ENCODE measurements around the gene TSPAN4.

Gene TSPAN4

GRCh38 chr11:824942-825341, 17.7 kb upstream of the TSPAN4 start:
- no peak for DNase-seq

GRCh38 chr11:825366-826226, 17.1 kb upstream of the TSPAN4 start:
- DNase-seq = no peak

- no peak for DNase-seq
Measured at GRCh38 chr11:826227-826621, 16.4 kb upstream of the TSPAN4 start.

GRCh38 chr11:826836-827145, 15.9 kb upstream of the TSPAN4 start:
- DNase-seq = no peak

GRCh38 chr11:827146-827896, 15.3 kb upstream of the TSPAN4 start:
- DNase-seq = no peak

- DNase-seq = no peak
Measured at GRCh38 chr11:827897-828192, 14.8 kb upstream of the TSPAN4 start, which contains the start of gene CRACR2B. CRACR2B (plus strand) TSS chr11:827919; CDS start chr11:828608, 689 bp downstream.

- no peak for DNase-seq
Measured at GRCh38 chr11:828506-829175, 14.0 kb upstream of the TSPAN4 start.

GRCh38 chr11:829176-829846, 13.3 kb upstream of the TSPAN4 start:
- DNase-seq = no peak

GRCh38 chr11:829847-830294, 12.8 kb upstream of the TSPAN4 start:
- no peak for DNase-seq

GRCh38 chr11:830295-831117, 12.1 kb upstream of the TSPAN4 start:
- peak; percentile 61 for DNase-seq

GRCh38 chr11:831118-831864, 11.4 kb upstream of the TSPAN4 start:
- DNase-seq = no peak

- no peak for DNase-seq
Measured at GRCh38 chr11:831961-832528, 10.6 kb upstream of the TSPAN4 start.

GRCh38 chr11:832529-833113, 10.0 kb upstream of the TSPAN4 start, which contains the start of gene CD151:
CD151 (plus strand) TSS chr11:832952; CDS start chr11:836070, 3,118 bp downstream.
- DNase-seq = peak; percentile 42

- peak; percentile 35 for DNase-seq
Measured at GRCh38 chr11:833114-833791, 9.4 kb upstream of the TSPAN4 start.

- DNase-seq = no peak
Measured at GRCh38 chr11:833849-834311, 8.8 kb upstream of the TSPAN4 start.

GRCh38 chr11:834371-835316, 8.0 kb upstream of the TSPAN4 start:
- no peak for DNase-seq

GRCh38 chr11:836274-836673, 6.4 kb upstream of the TSPAN4 start:
- DNase-seq = no peak

- DNase-seq = no peak
Measured at GRCh38 chr11:836700-837099, 6.0 kb upstream of the TSPAN4 start.

Data from activated naive CD4-positive, alpha-beta T cell treated with anti-CD3 and anti-CD28 coated beads, Interleukin-2, amount 50 U/mL, for 16 hours (primary cell).